WTC11 (cell line): ENCODE data around the gene EXOC3L4.

Experiments
- KAT7 ChIP-seq: sonication (generic); formaldehyde crosslinking; IDR thresholded peaks from 2 replicates; pipeline ENCODE4 v1.8.1; 2023; ENCODE audit warnings: missing genetic modification reagents, mild to moderate bottlenecking, borderline replicate concordance
- SP1 ChIP-seq: sonication (generic); formaldehyde crosslinking; conservative IDR thresholded peaks from 2 replicates; pipeline ENCODE4 v1.8.1; 2022; ENCODE audit warnings: missing genetic modification reagents
- ZNF263 ChIP-seq: sonication (generic); formaldehyde crosslinking; IDR thresholded peaks from 2 replicates; pipeline ENCODE4 v1.8.1; 2022; ENCODE audit warnings: low read depth, mild to moderate bottlenecking, moderate library complexity, missing genetic modification reagents
- TF ChIP-seq, protein P1 (sequence below): fragments of 200-600 bp; IDR thresholded peaks from 2 replicates; pipeline ENCODE4 v1.8.0; 2022; ENCODE audit warnings: antibody characterized with exemption
- TF ChIP-seq, protein P2 (sequence below): sonication (generic); formaldehyde crosslinking; conservative IDR thresholded peaks from 2 replicates; pipeline ENCODE4 v1.8.1; 2023; ENCODE audit warnings: mild to moderate bottlenecking, low read depth, missing genetic modification reagents, moderate library complexity

DNA sequence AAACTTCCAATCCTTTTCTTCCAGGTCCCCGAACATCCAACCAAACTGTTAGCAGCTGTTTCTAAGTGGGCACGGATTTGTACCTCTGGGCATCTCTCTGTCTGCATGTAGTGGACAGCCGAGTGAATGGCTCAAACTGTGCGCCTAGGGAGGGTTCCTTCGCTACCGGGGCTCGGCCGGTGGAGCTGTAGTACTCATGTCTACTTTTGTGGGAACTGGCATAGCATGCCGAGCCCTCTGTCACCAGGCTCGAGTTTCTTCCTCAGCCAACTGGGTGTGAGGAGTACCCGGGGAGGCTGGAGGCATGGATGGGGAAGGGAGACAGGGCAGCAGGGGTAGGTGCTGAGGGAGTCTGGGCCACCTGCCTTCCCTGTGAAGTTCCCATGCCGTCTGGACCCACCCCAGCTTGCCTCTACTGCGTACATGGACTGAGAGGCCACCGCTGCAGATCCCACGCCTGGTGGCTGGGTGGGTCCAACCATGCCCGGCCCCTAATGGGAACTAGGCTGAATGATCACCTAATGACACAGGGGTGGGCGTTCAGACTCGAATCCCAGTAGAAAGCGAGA is 51.7 kb downstream of the EXOC3L4 start:
- TF ChIP-seq SP1: no peak
- TF ChIP-seq, protein P1, sequence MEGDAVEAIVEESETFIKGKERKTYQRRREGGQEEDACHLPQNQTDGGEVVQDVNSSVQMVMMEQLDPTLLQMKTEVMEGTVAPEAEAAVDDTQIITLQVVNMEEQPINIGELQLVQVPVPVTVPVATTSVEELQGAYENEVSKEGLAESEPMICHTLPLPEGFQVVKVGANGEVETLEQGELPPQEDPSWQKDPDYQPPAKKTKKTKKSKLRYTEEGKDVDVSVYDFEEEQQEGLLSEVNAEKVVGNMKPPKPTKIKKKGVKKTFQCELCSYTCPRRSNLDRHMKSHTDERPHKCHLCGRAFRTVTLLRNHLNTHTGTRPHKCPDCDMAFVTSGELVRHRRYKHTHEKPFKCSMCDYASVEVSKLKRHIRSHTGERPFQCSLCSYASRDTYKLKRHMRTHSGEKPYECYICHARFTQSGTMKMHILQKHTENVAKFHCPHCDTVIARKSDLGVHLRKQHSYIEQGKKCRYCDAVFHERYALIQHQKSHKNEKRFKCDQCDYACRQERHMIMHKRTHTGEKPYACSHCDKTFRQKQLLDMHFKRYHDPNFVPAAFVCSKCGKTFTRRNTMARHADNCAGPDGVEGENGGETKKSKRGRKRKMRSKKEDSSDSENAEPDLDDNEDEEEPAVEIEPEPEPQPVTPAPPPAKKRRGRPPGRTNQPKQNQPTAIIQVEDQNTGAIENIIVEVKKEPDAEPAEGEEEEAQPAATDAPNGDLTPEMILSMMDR: no peak
- TF ChIP-seq, protein P2, sequence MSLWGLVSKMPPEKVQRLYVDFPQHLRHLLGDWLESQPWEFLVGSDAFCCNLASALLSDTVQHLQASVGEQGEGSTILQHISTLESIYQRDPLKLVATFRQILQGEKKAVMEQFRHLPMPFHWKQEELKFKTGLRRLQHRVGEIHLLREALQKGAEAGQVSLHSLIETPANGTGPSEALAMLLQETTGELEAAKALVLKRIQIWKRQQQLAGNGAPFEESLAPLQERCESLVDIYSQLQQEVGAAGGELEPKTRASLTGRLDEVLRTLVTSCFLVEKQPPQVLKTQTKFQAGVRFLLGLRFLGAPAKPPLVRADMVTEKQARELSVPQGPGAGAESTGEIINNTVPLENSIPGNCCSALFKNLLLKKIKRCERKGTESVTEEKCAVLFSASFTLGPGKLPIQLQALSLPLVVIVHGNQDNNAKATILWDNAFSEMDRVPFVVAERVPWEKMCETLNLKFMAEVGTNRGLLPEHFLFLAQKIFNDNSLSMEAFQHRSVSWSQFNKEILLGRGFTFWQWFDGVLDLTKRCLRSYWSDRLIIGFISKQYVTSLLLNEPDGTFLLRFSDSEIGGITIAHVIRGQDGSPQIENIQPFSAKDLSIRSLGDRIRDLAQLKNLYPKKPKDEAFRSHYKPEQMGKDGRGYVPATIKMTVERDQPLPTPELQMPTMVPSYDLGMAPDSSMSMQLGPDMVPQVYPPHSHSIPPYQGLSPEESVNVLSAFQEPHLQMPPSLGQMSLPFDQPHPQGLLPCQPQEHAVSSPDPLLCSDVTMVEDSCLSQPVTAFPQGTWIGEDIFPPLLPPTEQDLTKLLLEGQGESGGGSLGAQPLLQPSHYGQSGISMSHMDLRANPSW (CRISPR knock-in tag): no peak
- no peak for TF ChIP-seq KAT7 (CRISPR knock-in tag)
- TF ChIP-seq ZNF263: no peak
